NAMALWA (cell line): ENCODE data around the gene ANP32A.

Source experiments
- DNase-seq: peaks from one replicate; pipeline ENCODE4 v3.0.0-alpha.2; 2015; ENCODE audit warnings: low spot score

Gene ANP32A

GRCh38 chr15:68797599-68798345 lies 22.9 kb downstream of the ANP32A start:
- no peak for DNase-seq

- no peak for DNase-seq
These were observed 23.5 kb downstream of the ANP32A start for GRCh38 chr15:68797191-68797590.

GRCh38 chr15:68796576-68796975 lies 24.1 kb downstream of the ANP32A start:
- no peak for DNase-seq

- no peak for DNase-seq
These were observed 25.3 kb downstream of the ANP32A start for GRCh38 chr15:68795298-68795848.

GRCh38 chr15:68794863-68795262 lies 25.8 kb downstream of the ANP32A start:
- DNase-seq: no peak

- DNase-seq: no peak
These were observed 26.4 kb downstream of the ANP32A start for GRCh38 chr15:68794307-68794706.

GRCh38 chr15:68793776-68794175 lies 26.9 kb downstream of the ANP32A start:
- DNase-seq: no peak

GRCh38 chr15:68792901-68793766 lies 27.6 kb downstream of the ANP32A start:
- no peak for DNase-seq

- no peak for DNase-seq
These were observed 29.0 kb downstream of the ANP32A start for GRCh38 chr15:68791431-68792283.

- DNase-seq: no peak
These were observed 29.8 kb downstream of the ANP32A start for GRCh38 chr15:68790910-68791309.

- no peak for DNase-seq
These were observed 30.5 kb downstream of the ANP32A start for GRCh38 chr15:68790242-68790575.

- no peak for DNase-seq
These were observed 31.0 kb downstream of the ANP32A start for GRCh38 chr15:68789534-68790241.

GRCh38 chr15:68789091-68789490 lies 31.6 kb downstream of the ANP32A start:
- DNase-seq: no peak

GRCh38 chr15:68788264-68788624 lies 32.5 kb downstream of the ANP32A start:
- DNase-seq: no peak

- no peak for DNase-seq
These were observed 33.0 kb downstream of the ANP32A start for GRCh38 chr15:68787609-68788263.

GRCh38 chr15:68786753-68787152 lies 33.9 kb downstream of the ANP32A start:
- no peak for DNase-seq

GRCh38 chr15:68785541-68785940 lies 35.2 kb downstream of the ANP32A start:
- DNase-seq: no peak

GRCh38 chr15:68784206-68784605 lies 36.5 kb downstream of the ANP32A start:
- no peak for DNase-seq

GRCh38 chr15:68783226-68784058 lies 37.3 kb downstream of the ANP32A start:
- peak; percentile 61 for DNase-seq

- DNase-seq: no peak
These were observed 38.0 kb downstream of the ANP32A start for GRCh38 chr15:68782589-68783161.
